ENCODE measurements around the gene ABHD8. TPM values are rescaled to one million over a fixed set of nuclear protein-coding genes. Genes with fewer than 3 reads are reported as not detected.

ABHD8 gene
- total RNA-seq, 1 donor from 2014 or later: 6.6 TPM

DNA sequence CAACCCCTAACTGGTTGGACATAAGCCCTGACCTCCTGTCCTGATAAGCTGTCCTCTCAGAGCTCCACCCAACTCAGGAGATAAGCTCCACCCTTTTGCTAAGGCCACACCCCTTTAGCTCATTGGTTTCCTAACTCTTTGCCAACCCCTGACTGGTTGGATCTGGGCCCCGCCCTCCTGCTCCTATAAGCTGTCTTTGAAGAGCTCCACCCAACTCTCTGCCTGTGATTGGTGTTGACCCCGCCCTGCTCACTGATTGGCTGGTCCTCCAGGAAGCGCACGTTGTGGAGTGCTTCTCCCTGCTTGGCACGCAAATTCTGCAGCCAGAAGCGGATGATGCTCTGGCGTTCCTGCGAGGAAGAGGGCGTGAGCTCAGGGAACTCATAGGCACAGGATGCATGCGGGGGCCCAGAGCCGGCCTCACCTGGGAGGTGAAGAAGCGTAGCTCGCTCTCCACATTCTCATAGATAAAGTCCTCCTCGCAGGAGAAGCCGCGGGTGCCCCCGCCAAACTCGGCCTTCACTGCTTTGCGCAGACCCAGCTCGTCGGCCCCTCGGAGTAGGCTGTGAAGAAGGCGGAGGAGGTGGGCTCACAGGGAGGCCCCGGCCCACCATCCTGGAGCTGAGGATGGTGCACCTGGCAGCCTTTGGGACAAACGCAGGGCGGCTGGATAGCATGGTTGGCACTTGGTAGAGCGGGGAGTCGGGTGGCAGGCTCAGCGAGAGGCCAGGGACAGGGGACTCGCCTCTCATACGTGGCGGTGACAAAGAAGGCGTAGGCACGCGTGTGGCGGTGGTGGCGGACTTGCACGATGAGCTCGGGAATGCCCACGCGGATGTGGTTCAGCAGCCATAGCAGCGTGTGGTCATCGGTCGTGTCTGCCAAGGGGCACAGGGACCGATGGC lies 29.7 kb upstream of the ABHD8 start:
- no peak for TF ChIP-seq CTCF (IDR thresholded peaks at IDR 0.05)
- DNase-seq (ENCODE audit: low spot score): no peak
- Mint-ChIP-seq H3K36me3 (ENCODE audit: low read depth) (peaks cover 8% of the 10 kb centered on the region), H3K4me3 (ENCODE audit: unreplicated experiment) (peak overlapping the region; percentile 12), H3K27me3 (ENCODE audit: low read depth) (no peaks in the 10 kb centered on the region), H3K4me1 (ENCODE audit: low read depth) (peaks cover 24% of the 10 kb centered on the region), H3K9me3 (ENCODE audit: low read depth) (no peaks in the 10 kb centered on the region), H3K27ac (ENCODE audit: unreplicated experiment) (no peak overlapping the region)

GRCh38 chr19:17332360-17332676 lies 29.1 kb upstream of the ABHD8 start:
- no peak for TF ChIP-seq CTCF (IDR thresholded peaks at IDR 0.05)
- no peak for DNase-seq (ENCODE audit: low spot score)
- Mint-ChIP-seq H3K27ac (ENCODE audit: unreplicated experiment) (no peak overlapping the region), H3K4me1 (ENCODE audit: low read depth) (peaks cover 19% of the 10 kb centered on the region), H3K9me3 (ENCODE audit: low read depth) (no peaks in the 10 kb centered on the region), H3K4me3 (ENCODE audit: unreplicated experiment) (no peak overlapping the region), H3K36me3 (ENCODE audit: low read depth) (peaks cover 8% of the 10 kb centered on the region), H3K27me3 (ENCODE audit: low read depth) (no peaks in the 10 kb centered on the region)

DNA sequence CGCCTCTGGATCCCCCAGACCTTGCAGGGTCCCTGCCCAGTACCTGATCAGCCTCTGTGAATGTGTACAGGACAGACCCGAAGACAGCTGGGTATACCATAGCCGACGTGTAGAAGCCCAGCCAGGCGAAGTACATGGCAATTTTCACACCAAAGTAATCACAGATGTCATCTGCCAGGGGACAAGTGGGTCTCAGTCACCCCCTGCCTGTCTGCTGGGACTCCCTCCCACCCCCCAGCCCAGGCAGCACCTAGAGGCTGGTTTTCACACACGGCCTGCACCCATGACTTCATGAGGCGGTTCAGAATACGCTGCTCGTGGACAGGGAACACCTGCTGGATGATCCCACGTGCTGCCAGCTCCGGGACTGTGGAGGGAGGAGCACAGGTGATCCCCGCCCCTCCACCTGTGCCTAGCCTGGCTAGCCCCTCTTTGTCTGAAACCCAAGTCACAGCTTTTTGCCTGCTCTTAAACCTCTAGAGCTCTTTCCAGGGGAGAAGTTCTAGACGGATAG lies 27.9 kb upstream of the ABHD8 start:
- H3K27ac Mint-ChIP-seq (ENCODE audit: unreplicated experiment): no peak overlapping the region

DNA sequence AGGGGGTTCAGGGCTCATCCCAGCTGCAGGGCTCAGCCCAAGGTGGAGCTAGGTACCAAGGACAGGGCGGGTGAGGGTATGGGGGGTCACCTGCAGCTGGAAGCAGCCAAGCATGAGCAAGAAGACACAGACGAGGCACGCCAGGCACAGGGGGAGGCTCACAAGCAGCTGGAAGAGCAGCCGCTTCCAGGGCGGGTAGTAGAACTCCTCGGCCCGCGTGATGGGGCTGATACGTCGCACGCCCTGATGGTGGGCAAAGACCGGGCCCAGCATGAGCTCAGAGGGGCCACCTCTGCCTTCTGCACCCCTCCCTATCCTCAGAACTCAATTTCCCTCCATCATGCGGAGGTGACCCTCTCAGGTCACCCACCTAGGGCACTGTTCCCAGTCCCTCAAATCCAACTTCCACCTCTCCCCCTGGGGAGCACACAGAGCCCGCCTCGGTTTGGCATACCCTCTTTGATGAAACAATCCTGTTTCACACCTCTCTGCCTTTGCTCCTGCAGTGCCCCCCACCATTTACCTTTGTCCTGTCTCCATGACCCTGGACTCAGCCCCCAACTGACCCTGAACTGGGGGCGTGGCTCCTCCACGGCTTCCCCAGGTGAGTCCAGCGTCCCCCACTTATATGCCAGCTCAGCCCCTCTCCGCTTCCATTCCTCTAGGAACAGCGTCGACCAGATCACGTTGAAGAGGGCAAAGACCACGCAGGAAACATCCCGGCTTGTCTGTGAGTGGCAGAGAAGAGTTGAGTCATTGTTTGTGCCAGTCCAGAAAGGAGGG lies 27.2 kb upstream of the ABHD8 start:
- Mint-ChIP-seq H3K9me3 (ENCODE audit: low read depth) (no peaks in the 10 kb centered on the region), H3K27ac (ENCODE audit: unreplicated experiment) (no peak overlapping the region), H3K36me3 (ENCODE audit: low read depth) (peaks cover 8% of the 10 kb centered on the region), H3K4me3 (ENCODE audit: unreplicated experiment) (no peak overlapping the region), H3K4me1 (ENCODE audit: low read depth) (peaks cover 19% of the 10 kb centered on the region), H3K27me3 (ENCODE audit: low read depth) (no peaks in the 10 kb centered on the region)
- no peak for TF ChIP-seq CTCF (IDR thresholded peaks at IDR 0.05)
- DNase-seq (ENCODE audit: low spot score): no peak

More for the DNA sequence above, 27.9 kb upstream of the ABHD8 start:
- Mint-ChIP-seq H3K4me3 (ENCODE audit: unreplicated experiment) (no peak overlapping the region), H3K27me3 (ENCODE audit: low read depth) (no peaks in the 10 kb centered on the region), H3K36me3 (ENCODE audit: low read depth) (peaks cover 8% of the 10 kb centered on the region), H3K4me1 (ENCODE audit: low read depth) (peaks cover 15% of the 10 kb centered on the region), H3K9me3 (ENCODE audit: low read depth) (no peaks in the 10 kb centered on the region)
- DNase-seq (ENCODE audit: low spot score): no peak
- no peak for TF ChIP-seq CTCF (IDR thresholded peaks at IDR 0.05)
